GM12878 (cell line): ENCODE measurements around the gene CDR2. TPM values are rescaled to one million over a fixed set of nuclear protein-coding genes. Genes with fewer than 3 reads are reported as not detected.

ENCODE experiments used
- CBX5 ChIP-seq: sonication (generic); IDR thresholded peaks from 2 replicates; pipeline ENCODE4 v1.6.1; 2016; ENCODE audit warnings: low read depth, moderate library complexity, mild to moderate bottlenecking, inconsistent platforms
- CEBPZ ChIP-seq: fragments of 150-350 bp; IDR thresholded peaks from 2 replicates; pipeline ENCODE4 v1.6.1; 2016; ENCODE audit warnings: low read depth, low read length
- CREM ChIP-seq: IDR thresholded peaks from 2 replicates; pipeline ENCODE4 v1.6.1; 2014; ENCODE audit warnings: antibody characterized with exemption, low read depth
- DPF2 ChIP-seq: fragments of 450-650 bp; IDR thresholded peaks from 2 replicates; pipeline ENCODE4 v1.6.1; 2017; ENCODE audit warnings: mild to moderate bottlenecking
- E4F1 ChIP-seq: fragments of 450-650 bp; IDR thresholded peaks from 2 replicates; pipeline ENCODE4 v1.6.1; 2018; ENCODE audit warnings: borderline replicate concordance, mild to moderate bottlenecking; ENCODE audit not compliant: partially characterized antibody
- FOXM1 ChIP-seq: IDR thresholded peaks from 2 replicates; pipeline ENCODE4 v1.6.1; 2012; ENCODE audit warnings: low read depth, mild to moderate bottlenecking, inconsistent platforms, low read length, moderate library complexity
- IRF3 ChIP-seq: fragments of 450-650 bp; IDR thresholded peaks from 2 replicates; pipeline ENCODE4 v1.6.1; 2014; ENCODE audit warnings: mild to moderate bottlenecking
- NFYA ChIP-seq: IDR thresholded peaks from 2 replicates; pipeline ENCODE4 v1.6.1; 2011; ENCODE audit warnings: low read depth, mild to moderate bottlenecking, low read length, improper control_type of control experiment, borderline replicate concordance
- PBX3 ChIP-seq: IDR thresholded peaks from 2 replicates; pipeline ENCODE4 v1.6.1; 2011; ENCODE audit warnings: mild to moderate bottlenecking, low read depth, low read length, moderate library complexity; ENCODE audit not compliant: insufficient replicate concordance
- PKNOX1 ChIP-seq: fragments of 450-650 bp; IDR thresholded peaks from 2 replicates; pipeline ENCODE4 v1.6.1; 2016; ENCODE audit warnings: mild to moderate bottlenecking
- POLR2AphosphoS5 ChIP-seq: IDR thresholded peaks from 2 replicates; pipeline ENCODE4 v1.6.1; 2011; ENCODE audit warnings: mild to moderate bottlenecking, low read length, inconsistent platforms
- TCF3 ChIP-seq: IDR thresholded peaks from 2 replicates; pipeline ENCODE4 v1.6.1; 2012; ENCODE audit warnings: low read depth, mild to moderate bottlenecking, low read length, borderline replicate concordance; ENCODE audit not compliant: insufficient read depth
- ZNF592 ChIP-seq: fragments of 450-650 bp; IDR thresholded peaks from 2 replicates; pipeline ENCODE4 v1.6.1; 2017; ENCODE audit warnings: mild to moderate bottlenecking, moderate library complexity
- ZNF622 ChIP-seq: fragments of 450-650 bp; IDR thresholded peaks from 2 replicates; pipeline ENCODE4 v1.6.1; 2017; ENCODE audit warnings: mild to moderate bottlenecking, inconsistent platforms
- polyA plus RNA-seq, 11 experiments: library from polyadenylated mRNA; depleted of rRNA in 4 of 11; unstranded in 6 of 11; stranded (reverse) in 5 of 11; fragments of >200 nt; fragmentation: Nextera tagmentation in 4 of 11; fragmentation: Illumina TruSeq in 1 of 11; extraction: Ambion mirVana in 4 of 11; extraction: Trizol in 1 of 11; gene quantifications; 1 replicate in 1 of 11; 2 replicates in 10 of 11; pipeline versions ENCODE4 v1.2.1 to v1.2.3, GENCODE V29; 2011 to 2016; ENCODE audit warnings: inconsistent platforms in 2 of 11, missing spikeins in 2 of 11, low read depth in 1 of 11
- total RNA-seq, 4 experiments: library from RNA; depleted of rRNA in 3 of 4; stranded (reverse); fragments of >200 nt in 3 of 4; fragmentation: Illumina TruSeq in 1 of 4; extraction: Trizol in 1 of 4; gene quantifications; 2 replicates each; pipeline versions ENCODE4 v1.2.1 to v1.2.3, GENCODE V29; 2013 to 2021

The CDR2 gene
- total and polyA plus RNA-seq, 10 of the 15 experiments (the other 5 are each of a cell fraction or from before 2014, with no cell fraction given) = 4.8 to 24.3 (median 19.2) TPM

GRCh38 chr16:22297114-22297870, 77.1 kb downstream of the CDR2 start, which contains the start of gene POLR3E (continued):
- TF ChIP-seq IRF3 (peak; percentile 72; the same call in 1 of the 2 replicates), ZNF622 (no peak), NFYA (no peak), PBX3 (peak; percentile 20), CREM (peak; percentile 65), DPF2 (peak; percentile 84), FOXM1 (0 out of 2 replicates have a peak, but pooled peaks have one; percentile 47), CBX5 (peak; percentile 72; the same call in 1 of the 2 replicates), POLR2AphosphoS5 (peak; percentile 62; the same call in 1 of the 2 replicates), E4F1 (peak; percentile 7), CEBPZ (no peak), TCF3 (peak; percentile 66; the same call in 1 of the 2 replicates), ZNF592 (peak; percentile 82; the same call in 1 of the 2 replicates), PKNOX1 (peak; percentile 65)
